ENCODE measurements around the gene SCCPDH.

DNA sequence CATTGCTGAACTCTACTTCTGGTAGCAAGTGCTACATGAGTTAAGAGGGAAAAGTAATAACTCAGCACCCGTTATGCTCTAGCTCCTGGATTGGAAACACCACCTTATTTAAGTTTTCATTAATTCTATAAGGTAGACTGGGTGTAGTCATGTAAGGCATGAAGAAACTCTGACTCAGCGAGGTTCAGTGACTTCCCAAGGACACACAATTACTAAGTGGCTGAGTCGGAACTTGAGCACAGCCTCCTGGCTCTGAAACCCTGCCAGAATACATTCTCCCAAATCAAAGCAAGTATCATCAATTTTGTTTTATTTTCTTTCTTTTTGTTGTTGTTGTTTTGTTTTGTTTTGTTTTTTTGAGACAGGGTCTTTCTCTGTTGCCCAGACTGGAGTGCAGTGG is 29.1 kb upstream of the SCCPDH start:
- TF ChIP-seq, protein P1, sequence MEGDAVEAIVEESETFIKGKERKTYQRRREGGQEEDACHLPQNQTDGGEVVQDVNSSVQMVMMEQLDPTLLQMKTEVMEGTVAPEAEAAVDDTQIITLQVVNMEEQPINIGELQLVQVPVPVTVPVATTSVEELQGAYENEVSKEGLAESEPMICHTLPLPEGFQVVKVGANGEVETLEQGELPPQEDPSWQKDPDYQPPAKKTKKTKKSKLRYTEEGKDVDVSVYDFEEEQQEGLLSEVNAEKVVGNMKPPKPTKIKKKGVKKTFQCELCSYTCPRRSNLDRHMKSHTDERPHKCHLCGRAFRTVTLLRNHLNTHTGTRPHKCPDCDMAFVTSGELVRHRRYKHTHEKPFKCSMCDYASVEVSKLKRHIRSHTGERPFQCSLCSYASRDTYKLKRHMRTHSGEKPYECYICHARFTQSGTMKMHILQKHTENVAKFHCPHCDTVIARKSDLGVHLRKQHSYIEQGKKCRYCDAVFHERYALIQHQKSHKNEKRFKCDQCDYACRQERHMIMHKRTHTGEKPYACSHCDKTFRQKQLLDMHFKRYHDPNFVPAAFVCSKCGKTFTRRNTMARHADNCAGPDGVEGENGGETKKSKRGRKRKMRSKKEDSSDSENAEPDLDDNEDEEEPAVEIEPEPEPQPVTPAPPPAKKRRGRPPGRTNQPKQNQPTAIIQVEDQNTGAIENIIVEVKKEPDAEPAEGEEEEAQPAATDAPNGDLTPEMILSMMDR (IDR thresholded peaks at IDR 0.05): no peak
- TF ChIP-seq FOXJ3 (CRISPR knock-in tag; IDR thresholded peaks at IDR 0.05; ENCODE audit: borderline replicate concordance): no peak
- TF ChIP-seq, protein P2, sequence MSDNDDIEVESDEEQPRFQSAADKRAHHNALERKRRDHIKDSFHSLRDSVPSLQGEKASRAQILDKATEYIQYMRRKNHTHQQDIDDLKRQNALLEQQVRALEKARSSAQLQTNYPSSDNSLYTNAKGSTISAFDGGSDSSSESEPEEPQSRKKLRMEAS (CRISPR knock-in tag; IDR thresholded peaks at IDR 0.05): no peak
- no peak for TF ChIP-seq SP1 (CRISPR knock-in tag; conservative IDR thresholded peaks at IDR 0.05)
- TF ChIP-seq, protein P3, sequence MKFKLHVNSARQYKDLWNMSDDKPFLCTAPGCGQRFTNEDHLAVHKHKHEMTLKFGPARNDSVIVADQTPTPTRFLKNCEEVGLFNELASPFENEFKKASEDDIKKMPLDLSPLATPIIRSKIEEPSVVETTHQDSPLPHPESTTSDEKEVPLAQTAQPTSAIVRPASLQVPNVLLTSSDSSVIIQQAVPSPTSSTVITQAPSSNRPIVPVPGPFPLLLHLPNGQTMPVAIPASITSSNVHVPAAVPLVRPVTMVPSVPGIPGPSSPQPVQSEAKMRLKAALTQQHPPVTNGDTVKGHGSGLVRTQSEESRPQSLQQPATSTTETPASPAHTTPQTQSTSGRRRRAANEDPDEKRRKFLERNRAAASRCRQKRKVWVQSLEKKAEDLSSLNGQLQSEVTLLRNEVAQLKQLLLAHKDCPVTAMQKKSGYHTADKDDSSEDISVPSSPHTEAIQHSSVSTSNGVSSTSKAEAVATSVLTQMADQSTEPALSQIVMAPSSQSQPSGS (CRISPR knock-in tag; IDR thresholded peaks at IDR 0.05; ENCODE audit: borderline replicate concordance, low read depth): no peak
- TF ChIP-seq, protein P4, sequence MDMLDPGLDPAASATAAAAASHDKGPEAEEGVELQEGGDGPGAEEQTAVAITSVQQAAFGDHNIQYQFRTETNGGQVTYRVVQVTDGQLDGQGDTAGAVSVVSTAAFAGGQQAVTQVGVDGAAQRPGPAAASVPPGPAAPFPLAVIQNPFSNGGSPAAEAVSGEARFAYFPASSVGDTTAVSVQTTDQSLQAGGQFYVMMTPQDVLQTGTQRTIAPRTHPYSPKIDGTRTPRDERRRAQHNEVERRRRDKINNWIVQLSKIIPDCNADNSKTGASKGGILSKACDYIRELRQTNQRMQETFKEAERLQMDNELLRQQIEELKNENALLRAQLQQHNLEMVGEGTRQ (CRISPR knock-in tag; IDR thresholded peaks at IDR 0.05): no peak

Measured in WTC11 (cell line).